HG03378 (cell line): ENCODE data around the gene KCNAB1.
"Not testable (repeated sequence)": the region's sequence is repeated elsewhere in the genome, so short reads cannot be mapped to it uniquely, and the experiment has no call there.

Experiments
- ATAC-seq: cut with Tn5 transposase; IDR thresholded peaks from one replicate; pipeline ENCODE4 v1.9.1; 2021; ENCODE audit warnings: mild to moderate bottlenecking, moderate library complexity; ENCODE audit not compliant: unreplicated experiment

Gene KCNAB1

GRCh38 chr3:156120528-156121251 lies at the start of gene KCNAB1:
Gene KCNAB1, plus strand, starts transcription at chr3:156120578.
- no peak for ATAC-seq

DNA sequence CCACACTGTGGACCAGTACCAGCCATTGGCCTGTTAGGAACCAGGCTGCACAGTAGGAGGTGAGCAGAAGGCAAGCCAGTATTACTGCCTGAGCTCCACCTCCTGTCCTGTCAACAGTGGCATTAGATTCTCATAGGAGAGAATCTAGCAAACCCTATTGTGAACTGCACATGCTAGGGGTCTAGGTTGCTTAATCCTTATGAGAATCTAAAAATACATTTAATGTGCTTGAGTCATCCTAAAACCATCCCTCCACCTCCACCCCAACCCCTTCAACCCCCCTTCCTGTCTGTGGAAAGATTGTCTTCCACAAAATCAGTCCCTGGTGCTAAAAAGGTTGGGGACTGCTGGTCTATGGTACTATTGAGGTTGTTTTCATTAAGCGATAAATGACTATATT lies 49.3 kb upstream of the KCNAB1 start:
- no peak for ATAC-seq

- ATAC-seq = not testable (repeated sequence)
Measured at GRCh38 chr3:156072950-156073657, 47.3 kb upstream of the KCNAB1 start.

DNA sequence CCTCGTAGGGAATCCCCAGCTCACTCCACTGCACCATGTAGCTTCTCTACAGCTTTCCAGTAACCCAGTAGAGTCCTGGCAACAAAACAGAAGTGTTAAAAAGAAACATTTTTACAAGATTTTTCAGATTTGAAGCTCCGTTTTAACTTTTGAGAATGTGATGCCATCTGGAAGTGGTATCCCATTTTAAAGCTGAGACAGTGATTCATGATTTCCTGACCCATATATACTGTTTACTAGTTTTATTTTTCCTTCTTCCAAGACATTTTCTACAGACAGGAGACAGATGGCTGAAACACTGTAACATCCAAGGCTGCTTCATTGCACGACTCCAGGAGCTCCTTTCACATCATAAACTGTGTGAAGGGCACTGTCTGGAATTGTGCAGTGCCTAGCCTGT lies 30.3 kb upstream of the KCNAB1 start:
- no peak for ATAC-seq

DNA sequence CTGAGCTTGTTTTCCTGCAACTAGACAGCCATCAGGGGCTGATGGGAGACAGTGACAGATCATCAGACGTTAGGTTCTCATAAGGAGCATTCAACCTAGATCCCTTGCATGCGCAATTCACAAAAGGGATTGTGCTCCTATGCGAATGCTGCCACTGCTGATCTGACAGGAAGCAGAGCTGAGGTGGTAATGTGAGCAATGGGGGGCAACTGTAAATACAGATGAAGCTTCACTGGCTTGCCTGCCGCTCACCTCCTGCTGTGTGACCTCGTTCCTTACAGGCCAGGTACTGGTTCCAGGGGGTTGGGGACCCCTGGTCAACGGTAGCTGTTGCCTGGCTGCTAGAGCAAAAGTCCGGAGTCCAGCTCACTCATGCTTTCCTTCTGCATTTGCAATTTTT lies 26.4 kb upstream of the KCNAB1 start:
- ATAC-seq = no peak

DNA sequence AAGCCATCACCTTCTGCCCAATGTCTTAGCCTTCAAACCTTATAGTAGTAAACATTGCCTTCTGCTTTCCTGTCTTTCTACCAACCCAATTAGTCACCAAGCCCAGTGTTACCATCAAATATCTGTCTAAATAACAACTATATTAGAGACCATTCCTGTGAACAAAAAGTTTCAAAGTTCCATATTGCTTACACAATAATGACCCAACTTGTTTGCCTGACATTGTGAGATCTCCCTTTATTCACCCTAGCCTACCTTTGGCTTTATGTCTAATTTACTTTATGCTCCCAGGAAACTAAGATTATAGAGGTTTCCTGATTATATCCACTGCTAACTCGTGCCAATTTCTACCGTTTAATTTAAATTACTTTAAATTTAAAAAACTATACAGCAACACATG lies 26.0 kb upstream of the KCNAB1 start:
- no peak for ATAC-seq

DNA sequence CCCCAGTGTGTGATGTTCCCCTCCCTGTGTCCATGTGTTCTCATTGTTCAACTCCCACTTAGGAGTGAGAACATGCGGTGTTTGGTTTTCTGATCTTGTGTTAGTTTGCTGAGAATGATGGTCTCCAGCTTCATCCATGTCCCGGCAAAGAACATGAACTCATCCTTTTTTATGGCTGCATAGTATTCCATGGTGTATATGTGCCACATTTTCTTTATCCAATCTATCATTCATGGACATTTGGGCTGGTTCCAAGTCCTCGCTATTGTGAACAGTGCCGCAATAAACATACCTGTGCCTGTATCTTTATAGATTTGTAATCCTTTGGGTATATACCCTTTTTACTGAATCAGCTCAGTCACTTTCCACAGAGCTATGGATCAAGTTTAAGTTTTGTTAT lies 24.7 kb upstream of the KCNAB1 start:
- ATAC-seq = not testable (repeated sequence)

GRCh38 chr3:156098437-156099035 lies 21.8 kb upstream of the KCNAB1 start:
- peak; percentile 82 for ATAC-seq

GRCh38 chr3:156099348-156099747 lies 21.0 kb upstream of the KCNAB1 start:
- not testable (repeated sequence) for ATAC-seq

GRCh38 chr3:156099984-156100383 lies 20.4 kb upstream of the KCNAB1 start:
- ATAC-seq = not testable (repeated sequence)

DNA sequence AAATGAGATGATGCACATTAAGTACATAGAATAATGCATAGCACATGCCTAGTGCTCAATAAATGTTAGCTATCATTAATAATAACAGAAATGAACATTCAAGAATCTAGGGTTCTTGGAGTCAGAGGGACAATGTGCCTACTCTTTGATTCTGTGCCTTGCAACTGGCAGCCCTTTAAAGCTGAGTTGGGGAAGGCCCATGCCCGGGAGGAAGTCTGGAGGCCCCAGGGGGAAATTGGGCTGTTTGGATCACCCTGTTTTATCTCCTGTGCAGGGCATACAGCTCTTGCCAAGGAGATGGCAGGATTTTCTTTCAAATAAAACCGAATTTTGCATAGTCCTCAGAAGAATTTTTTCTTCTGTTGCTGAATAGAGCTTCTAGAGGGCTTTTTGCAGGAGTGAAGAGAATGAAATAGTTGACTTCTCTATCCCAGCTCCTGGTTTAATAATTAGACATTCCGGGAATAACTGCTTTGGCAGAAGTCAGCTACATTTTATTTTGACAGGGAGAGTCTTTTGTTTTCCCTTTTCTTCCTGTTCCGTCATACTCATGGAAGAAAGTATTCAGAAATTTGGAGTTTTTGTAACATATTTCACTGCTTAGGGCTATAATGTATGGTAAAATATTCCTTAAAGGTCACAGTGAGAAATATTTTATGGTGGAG lies 18.0 kb upstream of the KCNAB1 start:
- no peak for ATAC-seq

- ATAC-seq = no peak
Measured at GRCh38 chr3:156106721-156107373, 13.5 kb upstream of the KCNAB1 start.

DNA sequence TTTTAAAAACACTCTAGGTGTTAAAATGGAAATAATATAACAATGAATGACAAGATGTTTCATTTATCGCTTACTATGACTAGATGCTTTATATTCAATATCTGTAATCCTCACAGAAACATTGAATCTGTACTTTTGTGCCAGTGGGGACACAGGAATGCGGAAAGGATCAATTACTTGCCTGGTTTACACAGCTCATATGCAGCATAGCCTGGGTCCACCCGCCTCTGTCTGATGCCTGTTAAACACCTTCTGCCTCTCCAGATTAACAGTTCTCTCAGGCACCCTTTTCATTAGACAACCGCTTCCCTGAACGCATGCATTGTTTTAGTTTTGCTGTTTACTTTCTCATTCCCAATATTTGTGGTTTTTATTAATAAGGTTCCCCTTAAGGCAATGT lies 12.9 kb upstream of the KCNAB1 start:
- ATAC-seq = no peak

DNA sequence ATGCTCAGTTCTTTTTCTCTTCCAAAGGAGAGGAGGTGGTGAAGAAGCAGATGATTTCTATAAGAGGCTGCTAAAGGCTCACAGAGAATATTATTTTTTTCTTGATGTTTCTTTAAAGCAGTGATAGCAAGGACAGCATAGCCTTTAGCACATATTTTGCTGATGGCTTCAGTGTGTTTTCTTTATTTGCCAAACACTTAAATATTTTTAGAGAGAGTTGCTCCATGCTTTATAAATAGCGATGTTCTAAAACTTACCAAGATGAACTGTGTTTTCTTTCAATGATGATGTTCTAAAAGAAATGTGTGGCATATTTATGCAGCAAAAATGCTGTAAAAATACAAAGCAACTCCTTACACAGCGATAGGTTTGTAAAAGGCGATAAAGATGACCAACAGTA lies 11.8 kb upstream of the KCNAB1 start:
- no peak for ATAC-seq

GRCh38 chr3:156109989-156110388 lies 10.4 kb upstream of the KCNAB1 start:
- ATAC-seq = no peak

GRCh38 chr3:156126467-156126866 lies 6.1 kb downstream of the KCNAB1 start:
- no peak for ATAC-seq

DNA sequence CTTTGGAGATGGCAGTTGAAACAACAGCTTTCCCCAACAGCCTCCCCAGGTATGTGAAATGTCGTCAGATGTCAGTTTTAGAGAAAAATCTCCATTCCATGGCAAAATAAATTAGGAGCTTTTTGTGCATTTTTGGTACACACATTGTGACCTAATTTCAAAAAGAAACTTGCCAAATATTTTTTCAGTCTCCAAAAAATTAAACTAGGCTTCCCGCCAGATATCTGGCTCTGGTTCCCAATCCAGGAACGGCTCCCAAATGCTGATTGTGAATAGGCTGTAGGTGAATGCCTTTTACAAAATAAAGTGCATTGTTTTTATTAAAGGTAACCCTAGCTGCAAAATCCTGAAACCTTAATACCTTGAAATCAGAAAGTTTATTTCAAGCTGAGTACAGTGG lies 10.9 kb downstream of the KCNAB1 start:
- no peak for ATAC-seq

DNA sequence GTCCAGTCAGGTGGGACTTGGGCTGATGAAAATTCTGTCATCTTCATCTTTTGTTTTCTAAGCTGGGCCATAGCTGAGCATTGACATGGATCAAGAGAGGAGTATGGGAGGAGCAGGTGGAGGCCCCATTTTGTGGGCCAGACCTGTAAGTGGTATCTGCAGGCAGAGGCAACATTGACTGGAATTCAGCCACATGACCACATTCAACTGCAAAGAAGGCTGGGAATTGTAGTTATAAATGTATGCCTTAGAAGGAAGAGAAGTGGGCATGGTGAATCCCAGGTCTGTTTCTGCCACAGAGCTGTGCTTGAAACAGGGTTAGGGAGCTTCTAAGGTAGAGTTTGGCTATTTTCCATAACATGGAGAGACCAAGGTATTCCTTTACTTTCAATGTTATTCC lies 11.4 kb downstream of the KCNAB1 start:
- no peak for ATAC-seq

GRCh38 chr3:156132313-156132712 lies 11.9 kb downstream of the KCNAB1 start:
- ATAC-seq = no peak

DNA sequence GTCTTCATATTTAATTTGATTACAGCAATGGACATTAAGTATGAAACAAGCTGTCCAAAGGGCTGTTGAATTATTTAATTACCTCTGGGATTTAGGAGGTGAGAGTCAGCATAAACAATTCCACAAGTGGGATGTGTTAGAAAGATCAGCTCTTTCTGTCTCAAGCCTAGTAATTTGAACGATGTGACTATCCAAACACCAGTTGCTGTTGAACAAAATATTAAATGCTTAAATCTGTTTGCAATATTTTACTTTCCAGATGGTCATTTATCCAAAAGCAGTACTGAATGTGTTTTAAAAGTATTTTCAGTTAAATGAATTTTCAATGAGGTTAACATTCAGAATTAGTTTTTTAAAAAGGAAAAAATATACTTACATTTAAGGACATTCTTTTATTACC lies 12.7 kb downstream of the KCNAB1 start:
- ATAC-seq = no peak
